ENCODE measurements around the gene SRSF4. TPM values are rescaled to one million over a fixed set of nuclear protein-coding genes. Genes with fewer than 3 reads are reported as not detected.
A peak's percentile ranks its signal among the peaks of the same experiment; 100 is the strongest.
"Not testable (repeated sequence)": the region's sequence is repeated elsewhere in the genome, so short reads cannot be mapped to it uniquely, and the experiment has no call there.

SRSF4 gene
- total RNA-seq, result 38.4 TPM

GRCh38 chr1:29181413-29182225 lies at the start of gene SRSF4:
Gene SRSF4, minus strand, starts transcription at chr1:29181900. Its CDS starts 148 bp downstream, at chr1:29181752.
- DNase-seq, result peak; percentile 97

- peak; percentile 89 for DNase-seq
These were observed 49.1 kb upstream of the SRSF4 start, which contains the start of gene MECR for GRCh38 chr1:29230553-29231378. Gene MECR, minus strand, starts transcription at chr1:29230934. Its CDS starts 28 bp downstream, at chr1:29230906.

DNA sequence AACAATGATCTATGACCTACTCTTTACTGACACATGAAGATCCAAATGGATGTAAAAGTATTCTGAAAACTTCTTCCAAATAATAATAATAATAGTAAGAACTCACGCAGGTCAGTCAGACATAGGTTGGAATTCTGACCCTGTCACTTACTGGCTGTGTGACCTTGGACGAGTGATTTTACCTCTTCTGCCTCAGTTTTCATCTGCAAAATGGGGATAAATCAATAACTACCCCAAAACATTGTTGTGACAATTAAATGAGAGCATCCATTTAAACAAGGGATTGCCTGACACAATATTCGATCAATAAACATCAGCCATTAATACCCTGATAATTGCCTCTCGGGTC lies 48.5 kb upstream of the SRSF4 start:
- no peak for DNase-seq

DNA sequence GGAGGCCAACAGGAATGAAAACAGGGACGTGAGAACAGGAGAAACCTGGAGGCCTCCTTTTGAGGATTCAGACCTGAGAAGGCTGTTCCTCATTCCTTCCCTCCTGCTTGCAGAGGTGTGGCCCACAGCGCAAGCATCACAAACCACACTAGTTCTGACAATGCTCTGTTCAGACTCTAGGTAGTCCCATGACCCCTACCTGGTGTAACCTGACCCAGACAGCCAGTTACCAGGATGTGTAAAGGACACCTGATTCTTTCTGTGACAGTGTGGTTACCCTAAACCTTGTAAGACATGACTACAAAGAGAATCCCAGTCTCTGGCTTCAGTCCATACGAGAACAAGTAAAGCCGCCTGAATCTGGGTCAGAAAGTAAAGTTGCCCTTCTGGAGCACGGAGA lies 45.8 kb upstream of the SRSF4 start:
- no peak for DNase-seq

DNA sequence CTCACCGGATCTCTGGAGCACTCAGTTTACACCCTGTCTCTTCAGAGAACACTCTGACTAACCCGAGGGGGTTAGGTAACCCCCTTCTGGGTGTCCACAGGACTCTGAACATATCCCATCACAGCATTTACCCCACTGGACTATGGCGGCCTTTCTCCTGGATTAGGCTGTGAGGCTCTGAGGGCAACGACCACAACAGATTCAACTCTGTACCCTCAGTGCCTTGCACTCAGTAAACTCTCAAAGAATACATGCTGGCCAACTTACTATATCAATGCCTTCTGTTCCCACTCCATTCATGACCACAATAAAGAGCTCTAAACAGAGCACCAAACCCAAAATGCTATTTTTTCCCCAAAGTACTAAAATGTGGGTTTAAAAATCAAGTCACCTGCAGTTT lies 43.7 kb upstream of the SRSF4 start:
- no peak for DNase-seq

GRCh38 chr1:29224356-29224837 lies 42.7 kb upstream of the SRSF4 start:
- DNase-seq, result no peak

DNA sequence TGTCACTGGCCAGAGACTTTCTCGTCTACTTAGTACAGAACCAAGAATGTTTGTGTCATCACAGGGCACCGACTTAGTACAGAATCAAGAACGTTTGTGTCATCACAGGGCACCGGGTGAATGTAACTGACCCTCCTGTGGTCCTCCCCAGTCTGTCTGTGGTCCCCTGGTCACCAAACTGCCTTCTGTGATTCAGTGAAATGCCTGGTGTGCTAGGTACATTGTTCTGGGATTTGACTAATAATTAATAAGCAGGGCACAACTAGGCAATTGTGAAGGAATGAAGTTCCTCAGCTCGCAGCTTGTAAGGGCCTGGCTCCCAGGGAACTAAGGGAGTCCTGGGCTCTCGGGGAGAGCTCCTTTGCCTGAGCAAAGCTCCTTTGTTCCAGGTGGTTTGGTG lies 41.8 kb upstream of the SRSF4 start:
- no peak for DNase-seq

DNA sequence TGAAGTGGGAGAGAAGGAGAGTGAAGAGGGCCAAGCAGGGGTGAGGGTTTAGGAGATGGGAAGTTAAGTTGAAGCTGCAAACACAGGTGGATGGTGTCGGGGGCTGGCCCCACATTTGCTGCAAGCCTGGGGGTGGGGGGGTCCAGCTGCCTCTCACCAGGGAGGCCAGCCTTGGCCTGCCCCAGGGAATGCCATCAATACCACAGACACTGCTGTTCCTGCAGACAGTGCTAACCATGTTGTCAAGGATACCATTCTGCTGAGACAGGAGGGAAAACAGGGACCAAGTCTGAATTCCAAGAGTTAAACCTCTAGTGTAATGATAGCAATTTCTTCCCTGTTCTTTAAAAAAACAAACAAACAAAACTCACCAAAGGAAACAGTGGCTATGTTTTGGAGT lies 41.0 kb upstream of the SRSF4 start:
- DNase-seq, result no peak

- not testable (repeated sequence) for DNase-seq
These were observed 40.6 kb upstream of the SRSF4 start for GRCh38 chr1:29222260-29222659.

- DNase-seq, result no peak
These were observed 39.6 kb upstream of the SRSF4 start for GRCh38 chr1:29221296-29221695.

DNA sequence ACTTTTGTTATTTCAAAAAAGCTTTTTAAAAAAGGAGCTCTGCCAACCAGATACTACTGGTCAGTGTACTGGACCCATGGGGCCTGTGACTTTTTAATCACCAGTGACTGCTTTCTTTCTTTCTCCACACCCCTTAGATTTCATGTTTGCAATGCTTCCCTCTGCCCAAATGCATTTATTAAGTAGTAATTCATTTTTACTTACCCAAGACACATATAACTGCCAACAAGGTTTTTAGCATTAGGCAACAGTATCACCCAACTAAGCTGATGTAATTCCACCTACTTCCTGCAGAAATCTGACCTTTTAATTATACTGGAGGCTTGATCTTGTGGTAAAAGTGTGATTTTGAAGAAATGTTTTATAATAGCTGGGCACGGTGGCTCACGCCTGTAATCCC lies 36.5 kb upstream of the SRSF4 start:
- no peak for DNase-seq

DNA sequence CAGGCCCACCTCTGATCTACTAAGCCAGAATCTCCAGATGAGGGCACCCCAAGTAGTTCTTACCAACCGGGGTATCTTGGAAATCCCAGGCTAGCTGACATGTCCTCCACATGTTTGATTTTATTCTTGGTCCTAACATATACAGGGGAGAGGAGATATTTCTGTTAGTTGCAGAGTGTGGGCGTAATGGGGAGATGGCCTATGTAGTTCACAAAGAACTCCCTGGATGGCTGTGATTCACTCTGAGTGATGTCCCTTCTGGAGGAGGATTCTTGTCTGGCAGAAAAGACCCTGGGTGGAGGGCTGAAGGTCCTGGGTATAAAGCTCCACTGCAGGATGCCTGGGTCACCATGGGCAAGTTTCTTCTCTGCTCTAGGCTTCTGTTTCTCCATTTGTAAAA lies 35.9 kb upstream of the SRSF4 start:
- DNase-seq, result no peak

DNA sequence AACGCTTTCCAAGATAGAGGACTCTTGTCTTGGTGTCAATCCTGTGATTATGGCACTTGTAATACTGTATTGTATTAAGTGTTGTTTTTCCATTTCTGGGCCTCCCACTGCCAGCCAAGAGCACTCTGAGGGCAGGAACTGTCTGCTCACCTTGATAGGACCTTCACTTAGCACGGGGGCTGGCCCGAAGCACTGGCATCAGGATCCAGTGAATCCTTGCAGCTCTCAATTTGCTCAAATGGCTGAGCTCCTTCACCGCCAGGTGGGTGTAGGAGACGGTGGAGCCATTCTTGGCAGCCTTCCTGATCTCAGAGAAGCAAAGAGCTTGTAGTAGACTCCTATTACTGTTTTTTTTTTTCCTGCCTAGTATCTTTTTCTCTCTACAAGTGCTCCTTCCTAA lies 31.4 kb upstream of the SRSF4 start:
- no peak for DNase-seq

- no peak for DNase-seq
These were observed 29.7 kb upstream of the SRSF4 start for GRCh38 chr1:29211086-29212030.

- DNase-seq, result no peak
These were observed 28.8 kb upstream of the SRSF4 start for GRCh38 chr1:29210278-29211085.

- no peak for DNase-seq
These were observed 27.5 kb upstream of the SRSF4 start for GRCh38 chr1:29209173-29209572.

GRCh38 chr1:29208442-29208841 lies 26.7 kb upstream of the SRSF4 start:
- DNase-seq, result no peak

- DNase-seq, result peak; percentile 91
These were observed 21.1 kb upstream of the SRSF4 start for GRCh38 chr1:29202584-29203340.

DNA sequence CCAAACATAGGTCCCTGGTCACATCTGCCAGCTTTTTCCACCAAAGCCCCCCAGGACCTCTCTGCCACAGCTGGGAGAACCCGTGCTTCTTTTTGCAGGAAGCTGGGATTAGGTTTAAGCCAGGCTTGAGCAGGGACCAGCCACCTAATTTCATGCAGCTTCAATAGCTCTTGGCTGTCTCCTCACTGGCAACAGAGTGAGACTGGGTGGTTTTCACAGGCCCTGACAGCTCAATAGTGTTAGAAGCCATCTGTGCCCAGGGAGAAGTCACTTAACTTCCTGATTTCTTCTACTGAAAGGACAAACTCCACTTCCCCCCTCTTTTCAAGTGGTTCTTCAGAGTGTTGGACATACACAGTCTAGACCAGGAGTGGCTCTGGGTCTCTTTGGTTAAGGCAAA lies 20.4 kb upstream of the SRSF4 start:
- DNase-seq, result no peak

DNA sequence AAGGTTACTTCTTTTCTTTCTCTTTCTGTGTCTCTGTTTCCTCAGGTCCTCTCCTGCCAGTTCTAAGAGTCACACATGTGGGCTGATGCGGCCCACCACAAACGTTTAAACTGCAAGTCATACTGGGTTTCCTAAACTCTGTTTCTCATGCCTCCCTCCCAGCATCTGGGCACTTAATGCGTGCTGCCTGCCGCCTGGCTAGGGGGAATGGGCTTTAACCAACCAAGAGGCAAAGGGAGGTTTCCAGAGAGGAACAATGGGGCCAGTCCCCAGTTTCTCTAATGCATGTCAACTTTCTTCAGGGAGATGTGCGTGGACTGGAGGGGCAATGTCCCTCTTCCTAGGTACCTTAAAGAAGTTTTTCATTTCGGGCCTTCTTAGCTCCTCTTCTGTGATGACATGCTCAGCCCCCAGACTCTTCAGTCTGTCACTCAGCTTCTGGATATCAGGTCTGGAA lies 19.9 kb upstream of the SRSF4 start:
- DNase-seq, result no peak
